Left ventricle myocardium inferior (tissue), 1 donor: ENCODE measurements around the gene PXDN. TPM values are rescaled to one million over a fixed set of nuclear protein-coding genes. Genes with fewer than 3 reads are reported as not detected.

Experiments
- DNase-seq: peaks from one replicate; pipeline ENCODE4 v3.0.0-alpha.2; 2020
- H3K27ac ChIP-seq: fragments of 200-600 bp; replicated peaks from 2 replicates; pipeline ENCODE4 v1.8.0; 2021
- H3K27me3 ChIP-seq: fragments of 200-600 bp; 2 replicates; pipeline ENCODE4 v1.8.0; 2021; ENCODE audit warnings: low read depth
- H3K36me3 ChIP-seq: fragments of 200-600 bp; 2 replicates; pipeline ENCODE4 v1.8.0; 2021
- H3K4me1 ChIP-seq: fragments of 200-600 bp; 2 replicates; pipeline ENCODE4 v1.8.0; 2021
- H3K4me3 ChIP-seq: fragments of 200-600 bp; 2 replicates; pipeline ENCODE4 v1.8.0; 2021; ENCODE audit warnings: mild to moderate bottlenecking, moderate library complexity
- H3K9me3 ChIP-seq: fragments of 200-600 bp; replicated peaks from 2 replicates; pipeline ENCODE4 v1.8.0; 2021
- intact Hi-C: fragments of 100-400 bp; cut with micrococcal nuclease; formaldehyde crosslinking; loops from one replicate; pipeline ENCODE4 v1.11.0; 2022
- long read RNA-seq: library from polyadenylated mRNA; unstranded; transcript quantifications from one replicate; pipeline ENCODE4 v2.0.0, GENCODE V29; 2021
- total RNA-seq: library from RNA; stranded (reverse); fragmentation: NEBNext Ultra II Directional; extraction: Animal tissue kit (Norgen Biotek cat#: 25700); gene quantifications from one replicate; pipeline ENCODE4 v1.2.1, GENCODE V29; 2021
- TF ChIP-seq, protein P1 (sequence below): fragments of 200-600 bp; IDR thresholded peaks from 2 replicates; pipeline ENCODE4 v1.8.0; 2021; ENCODE audit warnings: antibody characterized with exemption, mild to moderate bottlenecking, borderline replicate concordance
- donor health status: DM: no; HTN: yes; CAD: no; lungs with severe emphysema.

PXDN gene
- total RNA-seq, result 15.7 TPM
- long read RNA-seq, full-length matches to known transcripts, result 4 of 24 reads
- long read RNA-seq, partial matches to known transcripts, result 18 of 24 reads
- long read RNA-seq, other reads (novel, unspliced or antisense), result 2 of 24 reads

- H3K27me3 ChIP-seq, result peaks cover 56% of the 10 kb centered on the region
- no peaks in the 10 kb centered on the region for H3K36me3 ChIP-seq
- peak; percentile 74 for DNase-seq
- H3K4me3 ChIP-seq, result peak within 1 kb of the TSS; percentile 82
- TF ChIP-seq, protein P1, sequence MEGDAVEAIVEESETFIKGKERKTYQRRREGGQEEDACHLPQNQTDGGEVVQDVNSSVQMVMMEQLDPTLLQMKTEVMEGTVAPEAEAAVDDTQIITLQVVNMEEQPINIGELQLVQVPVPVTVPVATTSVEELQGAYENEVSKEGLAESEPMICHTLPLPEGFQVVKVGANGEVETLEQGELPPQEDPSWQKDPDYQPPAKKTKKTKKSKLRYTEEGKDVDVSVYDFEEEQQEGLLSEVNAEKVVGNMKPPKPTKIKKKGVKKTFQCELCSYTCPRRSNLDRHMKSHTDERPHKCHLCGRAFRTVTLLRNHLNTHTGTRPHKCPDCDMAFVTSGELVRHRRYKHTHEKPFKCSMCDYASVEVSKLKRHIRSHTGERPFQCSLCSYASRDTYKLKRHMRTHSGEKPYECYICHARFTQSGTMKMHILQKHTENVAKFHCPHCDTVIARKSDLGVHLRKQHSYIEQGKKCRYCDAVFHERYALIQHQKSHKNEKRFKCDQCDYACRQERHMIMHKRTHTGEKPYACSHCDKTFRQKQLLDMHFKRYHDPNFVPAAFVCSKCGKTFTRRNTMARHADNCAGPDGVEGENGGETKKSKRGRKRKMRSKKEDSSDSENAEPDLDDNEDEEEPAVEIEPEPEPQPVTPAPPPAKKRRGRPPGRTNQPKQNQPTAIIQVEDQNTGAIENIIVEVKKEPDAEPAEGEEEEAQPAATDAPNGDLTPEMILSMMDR, result no peak
- intact Hi-C loops, result no loop called here
- H3K9me3 ChIP-seq, result no peaks in the 10 kb centered on the region
- peaks cover 61% of the 10 kb centered on the region for H3K4me1 ChIP-seq
- H3K27ac ChIP-seq, result peak within 1 kb of the TSS; percentile 96
Observed at GRCh38 chr2:1744446-1745170, at the start of gene PXDN. Gene PXDN (minus strand): TSS chr2:1744515. CDS start chr2:1744455, 60 bp downstream.

DNA sequence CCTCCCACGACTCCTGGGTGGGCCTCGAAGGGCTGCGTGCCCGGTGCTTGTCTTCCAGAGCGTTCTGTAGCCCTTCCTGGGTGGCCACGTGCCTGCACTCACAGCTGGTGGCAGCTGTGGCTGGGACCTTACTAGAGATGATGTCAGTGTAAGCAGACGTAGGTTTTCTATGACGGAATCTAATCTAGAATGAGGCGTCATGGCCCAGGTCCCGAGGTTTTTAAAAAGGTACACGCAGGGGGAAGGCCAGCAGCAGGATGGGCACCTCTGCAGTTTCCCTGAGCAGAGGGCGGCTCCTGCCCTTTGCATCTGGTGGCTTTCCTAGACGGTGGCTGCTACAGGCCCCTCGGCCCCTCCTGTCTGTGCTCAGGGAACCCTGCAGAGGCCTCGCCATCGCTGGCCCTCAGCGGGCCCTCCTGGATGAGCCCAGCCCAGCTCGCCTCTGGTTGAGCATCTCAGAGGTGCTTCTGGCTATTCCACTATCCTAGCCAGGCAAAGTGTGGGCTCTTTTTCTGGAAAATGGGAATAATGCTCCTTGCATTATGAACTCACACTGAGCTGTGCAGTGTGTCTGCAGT, 49.6 kb upstream of the PXDN start:
- DNase-seq, result peak; percentile 71
- Histone ChIP-seq H3K36me3 (no peaks in the 10 kb centered on the region), H3K4me3 (no peak overlapping the region), H3K9me3 (no peaks in the 10 kb centered on the region), H3K27ac (no peak overlapping the region), H3K27me3 (peaks cover 67% of the 10 kb centered on the region), H3K4me1 (no peaks in the 10 kb centered on the region)
- TF ChIP-seq, protein P1, result no peak
- intact Hi-C loops, result no loop called here

- no peak overlapping the region for H3K27ac ChIP-seq
- no peaks in the 10 kb centered on the region for H3K36me3 ChIP-seq
- no peaks in the 10 kb centered on the region for H3K4me1 ChIP-seq
- peaks cover 69% of the 10 kb centered on the region for H3K27me3 ChIP-seq
- H3K4me3 ChIP-seq, result no peak overlapping the region
- intact Hi-C loops, result no loop called here
- no peak for DNase-seq
- TF ChIP-seq, protein P1, result no peak
- H3K9me3 ChIP-seq, result no peaks in the 10 kb centered on the region
Observed at GRCh38 chr2:1793001-1793867, 48.9 kb upstream of the PXDN start.

DNA sequence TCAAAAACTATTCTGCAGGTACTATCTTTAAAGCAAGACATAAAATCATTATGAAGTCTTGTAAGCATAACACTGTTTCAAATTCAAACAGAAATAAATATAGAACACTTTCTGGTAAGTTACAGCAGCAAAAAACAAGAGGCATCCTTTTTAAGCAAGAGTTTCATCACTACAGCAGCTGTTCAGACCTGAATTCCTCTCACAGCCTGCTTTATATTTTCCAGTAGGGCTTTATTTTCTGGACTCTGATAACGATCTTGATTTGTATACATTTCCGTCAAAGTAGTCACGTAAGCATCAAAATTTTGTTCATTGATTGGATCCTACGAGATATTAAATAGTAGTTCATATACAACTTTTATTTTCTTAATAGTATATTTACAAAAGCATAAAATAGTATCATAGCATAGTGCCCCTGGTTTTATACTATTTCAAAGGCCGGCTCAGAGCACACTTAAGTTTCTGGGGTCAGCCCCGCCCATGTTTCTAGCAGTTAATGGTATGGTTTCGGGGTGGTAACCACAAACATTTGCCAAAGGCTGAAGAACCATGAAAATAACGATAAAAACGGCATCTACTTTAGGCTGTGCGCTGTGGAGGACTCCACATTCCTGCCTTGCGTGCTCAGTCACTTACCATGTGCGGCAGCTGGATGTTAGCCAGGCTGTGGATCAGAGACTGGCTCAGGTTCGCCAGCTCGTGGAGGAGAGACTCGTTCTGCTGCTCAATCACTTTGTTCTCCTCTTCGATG, 47.5 kb upstream of the PXDN start:
- intact Hi-C loops, result no loop called here
- Histone ChIP-seq H3K36me3 (no peaks in the 10 kb centered on the region), H3K9me3 (no peaks in the 10 kb centered on the region), H3K27me3 (peaks cover 71% of the 10 kb centered on the region), H3K4me3 (no peak overlapping the region), H3K4me1 (no peaks in the 10 kb centered on the region), H3K27ac (no peak overlapping the region)
- TF ChIP-seq, protein P1, result no peak
- no peak for DNase-seq
